ENCODE measurements around the gene PRRC2A. TPM values are rescaled to one million over a fixed set of nuclear protein-coding genes. Genes with fewer than 3 reads are reported as not detected.

PRRC2A gene
- total RNA-seq, 2 experiments from 2014 or later, result 240 to 246 TPM

GRCh38 chr6:31615748-31616147 is 4.8 kb upstream of the PRRC2A start:
- ChIA-PET POLR2A (no interaction called here), CTCF (interaction anchor here (1.2 to 6.0 kb wide), 4 partner anchors 18 to 65 kb away, joined by 3 to 51 read pairs (median 3); no protein-coding TSS in a partner anchor)
- Mint-ChIP-seq H3K27ac (peak overlapping the region; percentile 86), H3K9me3 (no peaks in the 10 kb centered on the region), H3K4me1 (peaks cover 40% of the 10 kb centered on the region), H3K27me3 (no peaks in the 10 kb centered on the region), H3K4me3 (peak overlapping the region; percentile 71), H3K36me3 (ENCODE audit: low read depth) (peaks cover 10% of the 10 kb centered on the region)
- peak; percentile 40 for DNase-seq

GRCh38 chr6:31617010-31617409 is 3.5 kb upstream of the PRRC2A start:
- DNase-seq, result no peak
- ChIA-PET CTCF (interaction anchor here (0.6 to 6.0 kb wide), 10 partner anchors 19 to 281 kb away, joined by 3 to 51 read pairs (median 3); partner anchors contain the start of genes ATP6V1G2 and NCR3), POLR2A (no interaction called here)
- Mint-ChIP-seq H3K36me3 (ENCODE audit: low read depth) (peaks cover 20% of the 10 kb centered on the region), H3K27ac (peak overlapping the region; percentile 23), H3K4me3 (peak overlapping the region; percentile 71), H3K9me3 (no peaks in the 10 kb centered on the region), H3K4me1 (peaks cover 46% of the 10 kb centered on the region), H3K27me3 (no peaks in the 10 kb centered on the region)

- CTCF ChIA-PET, result interaction anchor here (0.6 to 3.5 kb wide), 5 partner anchors 22 to 145 kb away, joined by 3 to 12 read pairs (median 3); partner anchors contain the start of genes ATP6V1G2, LTB and TNF
- H3K36me3 Mint-ChIP-seq (ENCODE audit: low read depth), result peaks cover 42% of the 10 kb centered on the region
- H3K27me3 Mint-ChIP-seq, result no peaks in the 10 kb centered on the region
- H3K4me3 Mint-ChIP-seq, result peak overlapping the region; percentile 86
- no peaks in the 10 kb centered on the region for H3K9me3 Mint-ChIP-seq
- DNase-seq, result peak; percentile 98
- peak overlapping the region; percentile 95 for H3K27ac Mint-ChIP-seq
- peaks cover 51% of the 10 kb centered on the region for H3K4me1 Mint-ChIP-seq
- POLR2A ChIA-PET, result interaction anchor here (0.6 to 0.7 kb wide), 2 partner anchors 10 to 45 kb away, joined by 3 to 4 read pairs; partner anchors contain the start of gene GPANK1
These were observed 520 bp upstream of the PRRC2A start for GRCh38 chr6:31619805-31620585.

- H3K4me3 Mint-ChIP-seq, result peak overlapping the region; percentile 86
- H3K27me3 Mint-ChIP-seq, result no peaks in the 10 kb centered on the region
- H3K36me3 Mint-ChIP-seq (ENCODE audit: low read depth), result peaks cover 52% of the 10 kb centered on the region
- ChIA-PET POLR2A (interaction anchor here (0.6 to 1.0 kb wide), 2 partner anchors 30 to 116 kb away, joined by 3 read pairs; no protein-coding TSS in a partner anchor), CTCF (interaction anchor here (1.0 to 4.3 kb wide), 6 partner anchors 14 to 82 kb away, joined by 3 to 16 read pairs (median 6); partner anchors contain the start of gene BAG6)
- peaks cover 36% of the 10 kb centered on the region for H3K4me1 Mint-ChIP-seq
- peak overlapping the region; percentile 92 for H3K27ac Mint-ChIP-seq
- H3K9me3 Mint-ChIP-seq, result no peaks in the 10 kb centered on the region
- no peak for DNase-seq
These were observed 915 bp downstream of the PRRC2A start for GRCh38 chr6:31621320-31621939.

- ChIA-PET POLR2A (interaction anchor here (0.6 to 1.0 kb wide), 2 partner anchors 30 to 116 kb away, joined by 3 read pairs; no protein-coding TSS in a partner anchor), CTCF (interaction anchor here (0.6 to 4.3 kb wide), 7 partner anchors 14 to 83 kb away, joined by 3 to 16 read pairs (median 5); partner anchors contain the start of gene BAG6)
- Mint-ChIP-seq H3K27ac (peak overlapping the region; percentile 92), H3K9me3 (no peaks in the 10 kb centered on the region), H3K36me3 (ENCODE audit: low read depth) (peaks cover 53% of the 10 kb centered on the region), H3K4me1 (peaks cover 32% of the 10 kb centered on the region), H3K27me3 (no peaks in the 10 kb centered on the region), H3K4me3 (peak overlapping the region; percentile 86)
- no peak for DNase-seq
These were observed 1.5 kb downstream of the PRRC2A start for GRCh38 chr6:31621991-31622390.

GRCh38 chr6:31622684-31623091 is 2.2 kb downstream of the PRRC2A start:
- H3K4me3 Mint-ChIP-seq, result peak overlapping the region; percentile 86
- CTCF ChIA-PET, result interaction anchor here (0.6 to 4.3 kb wide), 8 partner anchors 13 to 222 kb away, joined by 3 to 16 read pairs (median 4); partner anchors contain the start of genes ATP6V1G2 and BAG6
- no peaks in the 10 kb centered on the region for H3K9me3 Mint-ChIP-seq
- H3K4me1 Mint-ChIP-seq, result peaks cover 37% of the 10 kb centered on the region
- peaks cover 59% of the 10 kb centered on the region for H3K36me3 Mint-ChIP-seq (ENCODE audit: low read depth)
- no peaks in the 10 kb centered on the region for H3K27me3 Mint-ChIP-seq
- DNase-seq, result no peak
- peak overlapping the region; percentile 92 for H3K27ac Mint-ChIP-seq
- POLR2A ChIA-PET, result interaction anchor here (0.7 to 1.0 kb wide), 2 partner anchors 30 to 115 kb away, joined by 3 to 10 read pairs; no protein-coding TSS in a partner anchor

- no peak overlapping the region for H3K27ac Mint-ChIP-seq
- peaks cover 68% of the 10 kb centered on the region for H3K36me3 Mint-ChIP-seq (ENCODE audit: low read depth)
These were observed 3.6 kb downstream of the PRRC2A start for GRCh38 chr6:31624070-31624469.

GRCh38 chr6:31626952-31627351 is 6.4 kb downstream of the PRRC2A start:
- Mint-ChIP-seq H3K4me3 (no peak overlapping the region), H3K36me3 (ENCODE audit: low read depth) (peaks cover 81% of the 10 kb centered on the region), H3K27me3 (no peaks in the 10 kb centered on the region), H3K4me1 (peaks cover 21% of the 10 kb centered on the region), H3K27ac (no peak overlapping the region), H3K9me3 (no peaks in the 10 kb centered on the region)
- ChIA-PET CTCF (interaction anchor here (1.1 to 1.4 kb wide), 3 partner anchors 10 to 29 kb away, joined by 3 to 6 read pairs (median 3); no protein-coding TSS in a partner anchor), POLR2A (no interaction called here)
- no peak for DNase-seq

More at GRCh38 chr6:31624070-31624469, 3.6 kb downstream of the PRRC2A start:
- no peak for DNase-seq
- ChIA-PET CTCF (interaction anchor here (4.3 kb wide), 1 partner anchor 28 kb away, joined by 16 read pairs; the partner anchor contains the start of gene BAG6), POLR2A (no interaction called here)
- Mint-ChIP-seq H3K4me1 (peaks cover 32% of the 10 kb centered on the region), H3K4me3 (no peak overlapping the region), H3K9me3 (no peaks in the 10 kb centered on the region), H3K27me3 (no peaks in the 10 kb centered on the region)

GRCh38 chr6:31627690-31628287 is 7.3 kb downstream of the PRRC2A start:
- Mint-ChIP-seq H3K4me3 (no peak overlapping the region), H3K4me1 (peaks cover 13% of the 10 kb centered on the region), H3K9me3 (no peaks in the 10 kb centered on the region), H3K27ac (no peak overlapping the region), H3K36me3 (ENCODE audit: low read depth) (peaks cover 76% of the 10 kb centered on the region), H3K27me3 (no peaks in the 10 kb centered on the region)
- CTCF ChIA-PET, result interaction anchor here (1.4 kb wide), 1 partner anchor 17 kb away, joined by 3 read pairs; no protein-coding TSS in a partner anchor
- DNase-seq, result no peak
- POLR2A ChIA-PET, result no interaction called here

- Mint-ChIP-seq H3K4me1 (peaks cover 7% of the 10 kb centered on the region), H3K9me3 (no peaks in the 10 kb centered on the region), H3K27me3 (no peaks in the 10 kb centered on the region), H3K27ac (no peak overlapping the region), H3K4me3 (no peak overlapping the region), H3K36me3 (ENCODE audit: low read depth) (peaks cover 76% of the 10 kb centered on the region)
- ChIA-PET POLR2A (no interaction called here), CTCF (interaction anchor here (0.6 kb wide), 1 partner anchor 58 kb away, joined by 3 read pairs; no protein-coding TSS in a partner anchor)
- DNase-seq, result no peak
These were observed 8.5 kb downstream of the PRRC2A start for GRCh38 chr6:31629014-31629413.

- Mint-ChIP-seq H3K4me3 (no peak overlapping the region), H3K36me3 (ENCODE audit: low read depth) (peaks cover 75% of the 10 kb centered on the region), H3K9me3 (no peaks in the 10 kb centered on the region), H3K4me1 (peaks cover 7% of the 10 kb centered on the region), H3K27ac (no peak overlapping the region), H3K27me3 (no peaks in the 10 kb centered on the region)
- ChIA-PET POLR2A (interaction anchor here (0.8 kb wide), 1 partner anchor 10 kb away, joined by 3 read pairs; no protein-coding TSS in a partner anchor), CTCF (interaction anchor here (0.6 to 1.3 kb wide), 4 partner anchors 8 to 1325 kb away, joined by 3 to 4 read pairs (median 3); no protein-coding TSS in a partner anchor)
- DNase-seq, result no peak
These were observed 9.8 kb downstream of the PRRC2A start for GRCh38 chr6:31630177-31630934.
